RWPE1 (cell line): Measurements from ENCODE around the gene CMTM5.

Source experiments
- CTCF ChIA-PET: fragments of 350-600 bp; sonication (Branson Sonifier 250); formaldehyde crosslinking; extraction: SDS; loops from one replicate; lab custom pipeline; 2021; lab: Yijun Ruan, JAX
- POLR2A ChIA-PET: fragments of 400-600 bp; formaldehyde crosslinking; extraction: SDS; loops from one replicate; lab custom pipeline; 2020; ENCODE audit warnings: antibody characterized with exemption; ENCODE audit not compliant: low non-redundant PET; lab: Yijun Ruan, JAX
- DNase-seq: peaks from one replicate; pipeline ENCODE4 v3.0.0; 2012; ENCODE audit warnings: low spot score
- H3K27ac ChIP-seq: fragments of 450-650 bp; 2 replicates; pipeline ENCODE4 v1.5.1; 2017
- CTCF ChIP-seq: fragments of 450-650 bp; conservative IDR thresholded peaks from 2 replicates; pipeline ENCODE4 v1.5.1; 2017; ENCODE audit warnings: low read depth, mild to moderate bottlenecking

Gene CMTM5

GRCh38 chr14:23345987-23346692, 30.7 kb upstream of the CMTM5 start:
- TF ChIP-seq CTCF = no peak
- no peak overlapping the region for H3K27ac ChIP-seq
- ChIA-PET CTCF (interaction anchor here (0.5 to 1.3 kb wide), 4 partner anchors 27 to 247 kb away, joined by 3 to 5 read pairs (median 3); partner anchors contain the start of gene IL25), POLR2A (interaction anchor here (0.6 kb wide), 1 partner anchor 769 kb away, joined by 3 read pairs; the partner anchor contains the start of gene NRL)
- DNase-seq = no peak

GRCh38 chr14:23346693-23347405, 30.0 kb upstream of the CMTM5 start:
- TF ChIP-seq CTCF = no peak
- CTCF ChIA-PET = interaction anchor here (0.7 kb wide), 1 partner anchor 26 kb away, joined by 3 read pairs; the partner anchor contains the start of gene IL25
- no peak for DNase-seq
- POLR2A ChIA-PET = no interaction called here
- no peak overlapping the region for H3K27ac ChIP-seq

- DNase-seq = no peak
- H3K27ac ChIP-seq = no peak overlapping the region
- no peak for TF ChIP-seq CTCF
- ChIA-PET POLR2A (interaction anchor here (0.5 kb wide), 1 partner anchor 16 kb away, joined by 6 read pairs; no protein-coding TSS in a partner anchor), CTCF (no interaction called here)
Observed at GRCh38 chr14:23347406-23348296, 29.2 kb upstream of the CMTM5 start.

GRCh38 chr14:23348297-23348655, 28.6 kb upstream of the CMTM5 start:
- no peak for TF ChIP-seq CTCF
- CTCF ChIA-PET = no interaction called here
- H3K27ac ChIP-seq = no peak overlapping the region
- DNase-seq = no peak
- POLR2A ChIA-PET = interaction anchor here (0.5 kb wide), 1 partner anchor 16 kb away, joined by 6 read pairs; no protein-coding TSS in a partner anchor

GRCh38 chr14:23349156-23349845, 27.5 kb upstream of the CMTM5 start:
- H3K27ac ChIP-seq = no peak overlapping the region
- no peak for DNase-seq
- ChIA-PET POLR2A (no interaction called here), CTCF (interaction anchor here (1.6 kb wide), 1 partner anchor 31 kb away, joined by 9 read pairs; no protein-coding TSS in a partner anchor)
- no peak for TF ChIP-seq CTCF
